Ishikawa (cell line): Measurements from ENCODE around the gene TNFRSF1B.

ENCODE experiments used
- CEBPB ChIP-seq: IDR thresholded peaks from 2 replicates; pipeline ENCODE4 v1.6.1; 2012
- CREB1 ChIP-seq: IDR thresholded peaks from 2 replicates; pipeline ENCODE4 v1.6.1; 2012; ENCODE audit warnings: low read depth
- EGR1 ChIP-seq: IDR thresholded peaks from 2 replicates; pipeline ENCODE4 v1.6.1; 2012
- EP300 ChIP-seq: IDR thresholded peaks from 2 replicates; pipeline ENCODE4 v1.6.1; 2012; ENCODE audit warnings: borderline replicate concordance
- FOXM1 ChIP-seq: IDR thresholded peaks from 2 replicates; pipeline ENCODE4 v1.6.1; 2012; ENCODE audit warnings: low read depth, borderline replicate concordance
- MAX ChIP-seq: IDR thresholded peaks from 2 replicates; pipeline ENCODE4 v1.6.1; 2012
- NFIC ChIP-seq: IDR thresholded peaks from 2 replicates; pipeline ENCODE4 v1.6.1; 2012
- RAD21 ChIP-seq: IDR thresholded peaks from 2 replicates; pipeline ENCODE4 v1.6.1; 2012; ENCODE audit warnings: low read depth
- REST ChIP-seq: IDR thresholded peaks from 2 replicates; pipeline ENCODE4 v1.6.1; 2012; ENCODE audit warnings: low read depth, mild to moderate bottlenecking
- TAF1 ChIP-seq: IDR thresholded peaks from 2 replicates; pipeline ENCODE4 v1.6.1; 2012; ENCODE audit warnings: low read depth, mild to moderate bottlenecking
- TCF12 ChIP-seq: IDR thresholded peaks from 2 replicates; pipeline ENCODE4 v1.6.1; 2012; ENCODE audit warnings: low read depth
- TEAD4 ChIP-seq: IDR thresholded peaks from 2 replicates; pipeline ENCODE4 v1.6.1; 2012
- YY1 ChIP-seq: IDR thresholded peaks from 2 replicates; pipeline ENCODE4 v1.6.1; 2012; ENCODE audit warnings: low read depth
- ZBTB7A ChIP-seq: IDR thresholded peaks from 2 replicates; pipeline ENCODE4 v1.6.1; 2012; ENCODE audit warnings: low read depth
- TF ChIP-seq, protein P1 (sequence below): IDR thresholded peaks from 2 replicates; pipeline ENCODE4 v1.6.1; 2012

TNFRSF1B gene

DNA sequence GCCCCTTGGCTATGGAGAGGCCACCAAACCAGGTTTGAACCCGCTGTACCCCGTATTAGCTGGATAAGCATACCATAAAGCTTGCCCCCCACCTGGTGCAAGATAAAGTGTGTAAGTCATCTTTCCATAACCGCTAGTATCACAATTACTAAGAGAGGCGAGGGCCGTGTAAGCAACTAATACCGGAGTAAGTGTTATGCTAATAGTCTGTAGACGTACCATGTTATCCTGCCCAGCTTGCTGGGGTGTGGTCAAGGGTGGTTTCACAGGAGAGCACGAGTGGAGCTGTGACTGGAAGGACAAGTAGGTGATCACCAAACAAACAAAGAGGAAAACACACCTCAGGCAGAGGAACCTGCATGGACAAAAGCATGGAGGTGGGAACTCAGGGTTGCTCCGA lies 3.6 kb upstream of the TNFRSF1B start:
- no peak for TF ChIP-seq CEBPB
- no peak for TF ChIP-seq ZBTB7A
- no peak for TF ChIP-seq TAF1
- TF ChIP-seq RAD21, result no peak
- no peak for TF ChIP-seq CREB1
- TF ChIP-seq EP300, result no peak
- TF ChIP-seq TCF12, result no peak
- TF ChIP-seq EGR1, result no peak
- TF ChIP-seq, protein P1, sequence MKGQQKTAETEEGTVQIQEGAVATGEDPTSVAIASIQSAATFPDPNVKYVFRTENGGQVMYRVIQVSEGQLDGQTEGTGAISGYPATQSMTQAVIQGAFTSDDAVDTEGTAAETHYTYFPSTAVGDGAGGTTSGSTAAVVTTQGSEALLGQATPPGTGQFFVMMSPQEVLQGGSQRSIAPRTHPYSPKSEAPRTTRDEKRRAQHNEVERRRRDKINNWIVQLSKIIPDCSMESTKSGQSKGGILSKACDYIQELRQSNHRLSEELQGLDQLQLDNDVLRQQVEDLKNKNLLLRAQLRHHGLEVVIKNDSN, result no peak

GRCh38 chr1:12164210-12164609 lies 2.6 kb upstream of the TNFRSF1B start:
- no peak for TF ChIP-seq CREB1
- TF ChIP-seq, protein P1, result peak; percentile 47; the same call in 1 of the 2 replicates

- TF ChIP-seq REST (no peak), TAF1 (no peak), CEBPB (no peak), NFIC (no peak), FOXM1 (no peak), ZBTB7A (no peak), EGR1 (no peak), RAD21 (no peak), TCF12 (no peak), EP300 (no peak), CREB1 (no peak), TEAD4 (no peak), MAX (no peak), YY1 (no peak)
- TF ChIP-seq, protein P1, result no peak
Observed at GRCh38 chr1:12165342-12165741, 1.4 kb upstream of the TNFRSF1B start.

GRCh38 chr1:12167493-12168429 lies 970 bp downstream of the TNFRSF1B start:
- no peak for TF ChIP-seq EP300
- no peak for TF ChIP-seq TCF12
- TF ChIP-seq REST, result no peak
- no peak for TF ChIP-seq CEBPB
- no peak for TF ChIP-seq TEAD4
- TF ChIP-seq MAX, result no peak
- TF ChIP-seq FOXM1, result no peak
- TF ChIP-seq CREB1, result no peak
- TF ChIP-seq YY1, result no peak
- no peak for TF ChIP-seq ZBTB7A
- TF ChIP-seq RAD21, result no peak
- no peak for TF ChIP-seq TAF1

GRCh38 chr1:12168451-12169160 lies 1.8 kb downstream of the TNFRSF1B start:
- no peak for TF ChIP-seq RAD21
- TF ChIP-seq YY1, result no peak
- no peak for TF ChIP-seq TCF12
- no peak for TF ChIP-seq REST
- TF ChIP-seq NFIC, result no peak
